Sigmoid colon (tissue), 7 donors: Measurements from ENCODE around the gene SALL4. TPM values are rescaled to one million over a fixed set of nuclear protein-coding genes. Genes with fewer than 3 reads are reported as not detected.

ENCODE experiments used
- DNase-seq: peaks from one replicate; pipeline ENCODE4 v3.0.0-alpha.2; 2019
- H3K27ac ChIP-seq, 4 donors: fragments of 200-600 bp; sonication (generic); one replicate each; pipeline ENCODE4 v1.5.1; 2016 to 2019; ENCODE audit warnings: mild to moderate bottlenecking in 1 of 4
- H3K27me3 ChIP-seq, 3 donors: fragments of 200-600 bp; sonication (generic); one replicate each; pipeline ENCODE4 v1.5.1; 2019; ENCODE audit warnings: mild to moderate bottlenecking in 1 of 3
- H3K36me3 ChIP-seq, 4 donors: fragments of 200-600 bp; sonication (generic); one replicate each; pipeline ENCODE4 v1.5.1; 2016 to 2019
- H3K4me1 ChIP-seq, 4 donors: fragments of 200-600 bp; sonication (generic); one replicate each; pipeline ENCODE4 v1.5.1; 2017 to 2019
- H3K4me3 ChIP-seq, 4 donors: fragments of 200-600 bp; sonication (generic); one replicate each; pipeline ENCODE4 v1.5.1; 2017 to 2019; ENCODE audit warnings: mild to moderate bottlenecking in 2 of 4, moderate library complexity in 1 of 4
- H3K9me3 ChIP-seq, 4 donors: fragments of 200-600 bp in 3 of 4; sonication (generic) in 3 of 4; one replicate each; pipeline versions ENCODE4 v1.5.1 to v1.6.1; 2013 to 2019
- EP300 ChIP-seq, 4 donors: sonication (generic); formaldehyde crosslinking; IDR thresholded peaks; one replicate each; pipeline ENCODE4 v1.6.1; 2017; ENCODE audit warnings: antibody characterized with exemption in 4 of 4
- POLR2A ChIP-seq, 2 donors: fragments of 450-650 bp; IDR thresholded peaks; one replicate each; pipeline ENCODE4 v1.6.1; 2016; ENCODE audit warnings: antibody characterized with exemption in 2 of 2, mild to moderate bottlenecking in 2 of 2, moderate library complexity in 2 of 2
- POLR2AphosphoS5 ChIP-seq, 4 donors: sonication (generic); formaldehyde crosslinking; IDR thresholded peaks; one replicate each; pipeline ENCODE4 v1.6.1; 2017; ENCODE audit warnings: antibody characterized with exemption in 4 of 4
- WGBS, 2 donors: extraction: QIAGEN DNeasy Blood & Tissue Kit; methylation state at CpG; one replicate each; pipeline ENCODE4 v1.1.7; 2013; 5-methylcytosine and 5-hydroxymethylcytosine counted together
- intact Hi-C: fragments of 100-400 bp; cut with DNase I; formaldehyde crosslinking; loops from one replicate; pipeline ENCODE4 v1.15.1; 2023
- polyA plus RNA-seq, 3 donors: library from polyadenylated mRNA; stranded (reverse); fragments of 200-250 nt; gene quantifications; one replicate each; pipeline ENCODE4 v1.2.3, GENCODE V29; 2013
- total RNA-seq, 4 donors: library from RNA; depleted of rRNA; stranded (reverse); fragments of >200 nt; gene quantifications; one replicate each; pipeline ENCODE4 v1.1.0, GENCODE V29; 2016
- TF ChIP-seq, protein P1 (sequence below), 4 experiments: fragments of 450-650 bp in 3 of 4; fragments of 200-600 bp in 1 of 4; IDR thresholded peaks; one replicate each; pipeline ENCODE4 v1.5.1; 2016 to 2019; ENCODE audit warnings: antibody characterized with exemption in 4 of 4, mild to moderate bottlenecking in 3 of 4, moderate library complexity in 2 of 4
- donor health status: healthy with polysubstance abuse.
- donor health status: Bipolar disorder and iron deficiency.
- donor health status: healthy.

SALL4 gene
- total RNA-seq = 1 to 10 TPM in 1 of 4 donors, not detected in 3; 3.0 TPM
- under 1 TPM in 2 of 3 donors, not detected in 1; 0.12 to 0.60 TPM for polyA plus RNA-seq

DNA sequence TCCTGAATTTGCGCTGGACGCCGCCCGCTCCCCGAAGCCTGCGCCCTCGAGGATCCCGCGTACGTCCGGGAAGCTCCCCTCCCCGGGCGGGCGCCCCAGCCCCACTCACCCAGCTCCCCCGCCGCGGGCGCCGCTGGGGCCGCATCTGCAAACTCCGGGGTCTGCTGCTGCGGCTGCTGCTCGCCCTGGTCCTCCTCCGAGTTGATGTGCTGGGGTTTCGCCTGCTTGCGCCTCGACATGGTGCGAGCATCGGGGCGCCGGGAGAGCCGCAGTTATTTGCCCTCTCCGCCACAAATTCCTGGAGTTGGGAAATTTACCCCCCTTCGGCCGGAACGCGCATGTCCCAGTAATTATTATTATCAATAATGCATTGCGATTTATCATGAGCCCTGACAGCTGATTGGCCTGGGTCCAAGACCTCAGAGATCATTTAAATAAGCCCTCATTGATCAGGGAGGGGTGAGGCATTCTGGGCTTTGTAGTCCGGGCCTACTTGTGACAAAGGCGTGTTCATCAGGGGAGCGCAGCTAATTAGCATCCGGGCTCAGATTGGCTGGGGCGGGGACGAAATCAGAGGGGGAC is at the start of gene SALL4:
Gene SALL4 (minus strand): TSS at position 352 of the 582 bp plus-strand sequence. CDS start 113 bp downstream, at position 239.
- no peak for TF ChIP-seq EP300 (IDR thresholded peaks at IDR 0.05)
- no peak for TF ChIP-seq POLR2AphosphoS5 (IDR thresholded peaks at IDR 0.05)
- TF ChIP-seq, protein P1, sequence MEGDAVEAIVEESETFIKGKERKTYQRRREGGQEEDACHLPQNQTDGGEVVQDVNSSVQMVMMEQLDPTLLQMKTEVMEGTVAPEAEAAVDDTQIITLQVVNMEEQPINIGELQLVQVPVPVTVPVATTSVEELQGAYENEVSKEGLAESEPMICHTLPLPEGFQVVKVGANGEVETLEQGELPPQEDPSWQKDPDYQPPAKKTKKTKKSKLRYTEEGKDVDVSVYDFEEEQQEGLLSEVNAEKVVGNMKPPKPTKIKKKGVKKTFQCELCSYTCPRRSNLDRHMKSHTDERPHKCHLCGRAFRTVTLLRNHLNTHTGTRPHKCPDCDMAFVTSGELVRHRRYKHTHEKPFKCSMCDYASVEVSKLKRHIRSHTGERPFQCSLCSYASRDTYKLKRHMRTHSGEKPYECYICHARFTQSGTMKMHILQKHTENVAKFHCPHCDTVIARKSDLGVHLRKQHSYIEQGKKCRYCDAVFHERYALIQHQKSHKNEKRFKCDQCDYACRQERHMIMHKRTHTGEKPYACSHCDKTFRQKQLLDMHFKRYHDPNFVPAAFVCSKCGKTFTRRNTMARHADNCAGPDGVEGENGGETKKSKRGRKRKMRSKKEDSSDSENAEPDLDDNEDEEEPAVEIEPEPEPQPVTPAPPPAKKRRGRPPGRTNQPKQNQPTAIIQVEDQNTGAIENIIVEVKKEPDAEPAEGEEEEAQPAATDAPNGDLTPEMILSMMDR (IDR thresholded peaks at IDR 0.05) = no peak
- no peak for TF ChIP-seq POLR2A (IDR thresholded peaks at IDR 0.05)
- Histone ChIP-seq H3K4me1 (peaks cover 0 to 27% (median 24%) of the 10 kb centered on the region in 4 donors), H3K27ac (no peak within 1 kb of the TSS), H3K27me3 (peaks cover 19 to 54% (median 41%) of the 10 kb centered on the region in 3 donors), H3K9me3 (no peaks in the 10 kb centered on the region), H3K36me3 (no peaks in the 10 kb centered on the region), H3K4me3 (peak within 1 kb of the TSS in 3 of 4 donors; percentile 28 to 45 (median 42))
- no peak for DNase-seq
- 43 to 54% methylated on average over 44 of the region's 44 CpGs for WGBS, 2 donors
- intact Hi-C loops = no loop called here

DNA sequence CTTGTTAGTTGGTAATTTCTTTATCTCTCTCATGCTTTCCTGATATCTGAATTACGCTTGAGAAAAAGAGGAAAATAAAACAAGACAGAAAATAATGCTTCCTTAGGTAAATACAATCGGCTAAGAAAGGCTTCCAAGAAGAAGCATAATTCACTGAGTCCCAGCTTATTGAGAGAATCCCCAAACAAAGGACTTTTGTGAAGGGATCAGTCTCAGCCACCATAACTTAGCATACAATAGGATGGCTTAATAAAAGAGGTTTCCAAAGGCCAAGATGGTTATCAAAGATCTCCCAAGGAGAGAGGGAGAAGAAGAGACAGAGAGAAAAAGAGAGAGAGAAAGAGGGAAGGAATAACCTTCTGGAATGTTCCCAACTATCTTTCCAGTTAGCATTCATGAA is 46.0 kb upstream of the SALL4 start:
- 48 to 79% methylated on average over 2 of the region's 2 CpGs for WGBS, 2 donors
- no peak for DNase-seq
- H3K27ac ChIP-seq = no peak overlapping the region
- H3K36me3 ChIP-seq = no peaks in the 10 kb centered on the region
- no peaks in the 10 kb centered on the region for H3K9me3 ChIP-seq
- no peak overlapping the region for H3K4me3 ChIP-seq
- intact Hi-C loops = no loop called here
- TF ChIP-seq, protein P1 (IDR thresholded peaks at IDR 0.05) = no peak
- TF ChIP-seq POLR2A (IDR thresholded peaks at IDR 0.05) (no peak), EP300 (IDR thresholded peaks at IDR 0.05) (no peak), POLR2AphosphoS5 (IDR thresholded peaks at IDR 0.05) (no peak)
- no peaks in the 10 kb centered on the region for H3K27me3 ChIP-seq
- H3K4me1 ChIP-seq = no peaks in the 10 kb centered on the region

DNA sequence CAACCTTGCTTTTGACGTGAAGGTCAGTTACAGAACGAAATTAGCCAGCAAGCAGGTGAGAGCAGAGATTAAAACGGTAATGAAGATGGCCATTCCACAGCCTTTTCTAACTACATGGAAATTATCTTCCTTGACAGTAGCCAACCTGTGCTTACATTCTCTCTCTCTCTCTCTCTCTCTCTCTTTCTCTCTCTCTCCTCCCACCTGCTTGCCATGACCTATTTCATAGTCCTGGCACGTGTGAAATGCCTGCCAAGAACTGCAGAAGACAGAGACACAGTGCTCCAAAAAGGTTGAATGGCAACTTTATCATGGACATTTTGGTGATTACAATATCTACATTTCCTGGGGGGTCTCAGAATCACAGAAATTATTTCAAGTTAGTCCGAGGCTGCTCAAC is 38.5 kb upstream of the SALL4 start:
- intact Hi-C loops = no loop called here
- 73 to 85% methylated on average over 5 of the region's 5 CpGs for WGBS, 2 donors
- Histone ChIP-seq H3K9me3 (no peaks in the 10 kb centered on the region), H3K4me1 (no peaks in the 10 kb centered on the region), H3K4me3 (no peak overlapping the region), H3K27ac (no peak overlapping the region), H3K27me3 (peaks cover 0 to 3% (median 0%) of the 10 kb centered on the region in 3 donors), H3K36me3 (no peaks in the 10 kb centered on the region)
- no peak for TF ChIP-seq POLR2A (IDR thresholded peaks at IDR 0.05)
- TF ChIP-seq, protein P1 (IDR thresholded peaks at IDR 0.05) = no peak
- TF ChIP-seq EP300 (IDR thresholded peaks at IDR 0.05) = no peak
- no peak for DNase-seq

DNA sequence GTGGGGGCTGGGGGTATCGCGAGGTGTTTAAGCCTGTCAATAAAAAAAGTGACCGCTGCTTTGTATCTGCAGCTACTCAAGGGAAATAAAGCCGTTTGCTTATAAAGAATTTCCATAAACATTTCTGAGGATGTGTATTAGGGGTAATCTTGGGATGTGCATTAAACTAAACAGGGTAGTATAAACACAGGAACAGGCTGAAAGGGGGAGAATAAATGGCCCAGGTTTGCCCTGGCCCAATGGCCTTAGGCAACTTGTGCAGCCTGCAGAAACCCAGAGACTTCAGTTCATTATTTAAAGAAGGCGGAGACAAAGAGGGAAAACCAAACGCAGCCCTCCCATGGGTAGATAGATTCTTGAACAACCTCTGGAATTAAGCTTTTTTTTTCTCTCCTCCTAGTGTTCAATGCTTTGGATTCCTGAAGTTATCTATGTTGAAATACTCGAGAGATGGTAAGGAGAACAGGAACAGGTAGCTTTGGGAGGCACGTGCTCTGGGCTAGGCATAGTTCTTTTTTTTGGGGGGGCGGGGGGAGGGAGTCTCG is 35.6 kb upstream of the SALL4 start:
- DNase-seq = no peak

More for the DNA sequence above, 35.6 kb upstream of the SALL4 start:
- WGBS, 2 donors = 64 to 69% methylated on average over 10 of the region's 10 CpGs
- Histone ChIP-seq H3K4me3 (no peak overlapping the region), H3K36me3 (no peaks in the 10 kb centered on the region), H3K9me3 (no peaks in the 10 kb centered on the region), H3K27me3 (peaks cover 0 to 3% (median 0%) of the 10 kb centered on the region in 3 donors), H3K4me1 (no peaks in the 10 kb centered on the region), H3K27ac (no peak overlapping the region)
- TF ChIP-seq POLR2AphosphoS5 (IDR thresholded peaks at IDR 0.05) (no peak), POLR2A (IDR thresholded peaks at IDR 0.05) (no peak), EP300 (IDR thresholded peaks at IDR 0.05) (no peak)
- TF ChIP-seq, protein P1 (IDR thresholded peaks at IDR 0.05) = no peak
- intact Hi-C loops = no loop called here
